DND-41 (cell line): Measurements from ENCODE around the gene ALOX5.

ENCODE experiments used
- ATAC-seq: fragments of 200-7000 bp; cut with Tn5 transposase; 3 replicates; pipeline ENCODE4 v1.9.1; 2021; ENCODE audit warnings: low read depth; ENCODE audit not compliant: insufficient read depth
- DNase-seq: peaks from one replicate; pipeline ENCODE4 v3.0.0-alpha.2; 2020
- H2AFZ ChIP-seq: 2 replicates; pipeline ENCODE4 v1.6.0; 2012; ENCODE audit warnings: low read depth, low read length
- H3K27ac ChIP-seq: 2 replicates; pipeline ENCODE4 v1.5.1; 2012; ENCODE audit warnings: low read length, inconsistent platforms
- H3K27me3 ChIP-seq: fragments of 200-600 bp; sonication (generic); 2 replicates; pipeline ENCODE4 v1.6.0; 2012; ENCODE audit warnings: low read length, mild to moderate bottlenecking, inconsistent platforms; ENCODE audit not compliant: insufficient read depth, poor library complexity
- H3K36me3 ChIP-seq: 2 replicates; pipeline ENCODE4 v1.5.1; 2012; ENCODE audit warnings: low read length, inconsistent platforms; ENCODE audit not compliant: insufficient read depth
- H3K4me1 ChIP-seq: 2 replicates; pipeline ENCODE4 v1.5.1; 2012; ENCODE audit warnings: mild to moderate bottlenecking, low read length; ENCODE audit not compliant: insufficient read depth
- H3K4me2 ChIP-seq: 2 replicates; pipeline ENCODE4 v1.6.0; 2012; ENCODE audit warnings: mild to moderate bottlenecking, moderate library complexity, low read length, inconsistent platforms; ENCODE audit not compliant: insufficient read depth
- H3K4me3 ChIP-seq, 2 experiments: fragments of 200-600 bp in 1 of 2; shearing (Covaris generic) in 1 of 2; 2 replicates each; pipeline ENCODE4 v1.5.1; 2012 to 2016; ENCODE audit warnings: inconsistent platforms in 2 of 2, low read length in 2 of 2, mild to moderate bottlenecking in 2 of 2, low read depth in 1 of 2, moderate library complexity in 1 of 2
- H3K79me2 ChIP-seq: 2 replicates; pipeline ENCODE4 v1.6.0; 2012; ENCODE audit warnings: low read length, inconsistent platforms; ENCODE audit not compliant: insufficient read depth
- H3K9ac ChIP-seq: 2 replicates; pipeline ENCODE4 v1.6.0; 2012; ENCODE audit warnings: low read depth, mild to moderate bottlenecking, inconsistent platforms, low read length, moderate library complexity
- H3K9me3 ChIP-seq: 2 replicates; pipeline ENCODE4 v1.5.1; 2012; ENCODE audit warnings: low read length, moderate library complexity, mild to moderate bottlenecking, inconsistent platforms; ENCODE audit not compliant: insufficient read depth, severe bottlenecking
- H4K20me1 ChIP-seq: 2 replicates; pipeline ENCODE4 v1.6.0; 2012; ENCODE audit warnings: low read length; ENCODE audit not compliant: insufficient read depth
- EZH2 ChIP-seq: IDR thresholded peaks from 3 replicates; pipeline ENCODE4 v1.6.1; 2012; ENCODE audit warnings: borderline replicate concordance, low read depth, mild to moderate bottlenecking, moderate library complexity, low read length, inconsistent platforms; ENCODE audit not compliant: severe bottlenecking
- TF ChIP-seq, protein P1 (sequence below): IDR thresholded peaks from 2 replicates; pipeline ENCODE4 v1.5.1; 2012; ENCODE audit warnings: borderline replicate concordance, low read length, moderate library complexity, mild to moderate bottlenecking; ENCODE audit not compliant: poor library complexity, severe bottlenecking; ENCODE audit errors: extremely low read depth

The ALOX5 gene

DNA sequence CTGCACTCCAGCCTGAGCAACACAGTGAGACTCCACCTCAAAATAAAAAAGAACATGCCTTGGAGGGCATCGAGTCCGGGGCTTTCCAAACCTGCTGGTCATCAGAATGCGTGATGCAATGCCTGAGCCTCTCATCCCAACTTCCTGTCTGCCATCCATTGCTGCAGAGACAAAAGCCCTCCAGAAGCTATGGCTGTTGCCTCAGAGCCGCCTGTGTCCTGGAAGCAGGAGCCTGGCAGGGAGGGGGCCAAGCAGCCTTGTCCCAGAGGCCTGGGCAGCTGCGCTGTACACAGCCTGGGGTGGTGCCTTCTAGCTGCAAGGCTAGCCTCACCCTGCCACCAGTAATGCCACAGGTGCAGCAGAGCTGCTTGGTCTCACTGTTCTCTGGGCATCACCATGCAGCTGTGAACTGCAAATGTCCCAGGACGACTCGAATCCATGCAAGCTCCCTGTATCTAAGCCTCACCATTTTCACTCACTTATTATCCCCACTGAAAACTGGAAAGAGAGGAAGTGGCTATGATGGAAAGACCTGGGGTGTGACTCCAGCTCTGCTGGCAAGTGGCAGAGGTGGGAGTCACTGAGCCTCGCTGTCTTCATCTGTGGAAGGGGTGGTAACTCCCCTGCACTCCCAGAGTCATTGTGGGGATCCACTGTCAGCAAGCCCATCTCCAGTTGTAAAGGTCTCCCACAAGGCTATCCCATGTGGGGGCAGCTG, 7.0 kb downstream of the ALOX5 start:
- no peak for ATAC-seq
- H3K27me3 ChIP-seq: no peaks in the 10 kb centered on the region
- H3K4me2 ChIP-seq: no peak overlapping the region
- no peaks in the 10 kb centered on the region for H3K79me2 ChIP-seq
- H3K36me3 ChIP-seq: no peaks in the 10 kb centered on the region
- H2AFZ ChIP-seq: no peak overlapping the region
- no peaks in the 10 kb centered on the region for H3K9me3 ChIP-seq
- H3K4me1 ChIP-seq: no peaks in the 10 kb centered on the region
- DNase-seq: no peak
- H3K9ac ChIP-seq: no peak overlapping the region
- no peak overlapping the region for H3K4me3 ChIP-seq
- TF ChIP-seq, protein P1, sequence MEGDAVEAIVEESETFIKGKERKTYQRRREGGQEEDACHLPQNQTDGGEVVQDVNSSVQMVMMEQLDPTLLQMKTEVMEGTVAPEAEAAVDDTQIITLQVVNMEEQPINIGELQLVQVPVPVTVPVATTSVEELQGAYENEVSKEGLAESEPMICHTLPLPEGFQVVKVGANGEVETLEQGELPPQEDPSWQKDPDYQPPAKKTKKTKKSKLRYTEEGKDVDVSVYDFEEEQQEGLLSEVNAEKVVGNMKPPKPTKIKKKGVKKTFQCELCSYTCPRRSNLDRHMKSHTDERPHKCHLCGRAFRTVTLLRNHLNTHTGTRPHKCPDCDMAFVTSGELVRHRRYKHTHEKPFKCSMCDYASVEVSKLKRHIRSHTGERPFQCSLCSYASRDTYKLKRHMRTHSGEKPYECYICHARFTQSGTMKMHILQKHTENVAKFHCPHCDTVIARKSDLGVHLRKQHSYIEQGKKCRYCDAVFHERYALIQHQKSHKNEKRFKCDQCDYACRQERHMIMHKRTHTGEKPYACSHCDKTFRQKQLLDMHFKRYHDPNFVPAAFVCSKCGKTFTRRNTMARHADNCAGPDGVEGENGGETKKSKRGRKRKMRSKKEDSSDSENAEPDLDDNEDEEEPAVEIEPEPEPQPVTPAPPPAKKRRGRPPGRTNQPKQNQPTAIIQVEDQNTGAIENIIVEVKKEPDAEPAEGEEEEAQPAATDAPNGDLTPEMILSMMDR: no peak
- no peak for TF ChIP-seq EZH2
- H3K27ac ChIP-seq: no peak overlapping the region
- no peaks in the 10 kb centered on the region for H4K20me1 ChIP-seq

DNA sequence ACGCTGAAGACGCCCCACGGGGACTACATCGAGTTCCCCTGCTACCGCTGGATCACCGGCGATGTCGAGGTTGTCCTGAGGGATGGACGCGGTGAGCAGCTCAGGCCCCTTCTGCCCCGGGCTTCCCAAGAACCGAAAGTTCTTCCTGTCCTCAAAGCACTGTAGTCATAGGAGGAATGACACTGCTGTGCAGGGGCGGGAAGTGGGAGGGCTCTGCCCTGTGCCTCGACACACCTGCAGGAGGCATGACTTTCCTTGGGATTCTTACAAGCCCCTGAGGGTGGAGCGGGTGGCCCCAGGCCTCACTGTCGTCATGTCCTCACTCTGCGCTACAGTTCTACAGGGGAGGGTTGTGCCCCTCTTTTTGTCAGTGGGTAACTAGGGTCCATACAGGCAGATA, 8.6 kb downstream of the ALOX5 start:
- TF ChIP-seq EZH2: no peak
- TF ChIP-seq, protein P1: no peak
- Histone ChIP-seq H3K36me3 (no peaks in the 10 kb centered on the region), H4K20me1 (no peaks in the 10 kb centered on the region), H3K79me2 (no peaks in the 10 kb centered on the region), H3K9ac (no peak overlapping the region), H3K27ac (no peak overlapping the region), H3K27me3 (no peaks in the 10 kb centered on the region), H3K4me3 (no peak overlapping the region), H3K4me1 (no peaks in the 10 kb centered on the region), H3K9me3 (no peaks in the 10 kb centered on the region), H3K4me2 (no peak overlapping the region), H2AFZ (no peak overlapping the region)
- ATAC-seq (no peak), DNase-seq (no peak)

DNA sequence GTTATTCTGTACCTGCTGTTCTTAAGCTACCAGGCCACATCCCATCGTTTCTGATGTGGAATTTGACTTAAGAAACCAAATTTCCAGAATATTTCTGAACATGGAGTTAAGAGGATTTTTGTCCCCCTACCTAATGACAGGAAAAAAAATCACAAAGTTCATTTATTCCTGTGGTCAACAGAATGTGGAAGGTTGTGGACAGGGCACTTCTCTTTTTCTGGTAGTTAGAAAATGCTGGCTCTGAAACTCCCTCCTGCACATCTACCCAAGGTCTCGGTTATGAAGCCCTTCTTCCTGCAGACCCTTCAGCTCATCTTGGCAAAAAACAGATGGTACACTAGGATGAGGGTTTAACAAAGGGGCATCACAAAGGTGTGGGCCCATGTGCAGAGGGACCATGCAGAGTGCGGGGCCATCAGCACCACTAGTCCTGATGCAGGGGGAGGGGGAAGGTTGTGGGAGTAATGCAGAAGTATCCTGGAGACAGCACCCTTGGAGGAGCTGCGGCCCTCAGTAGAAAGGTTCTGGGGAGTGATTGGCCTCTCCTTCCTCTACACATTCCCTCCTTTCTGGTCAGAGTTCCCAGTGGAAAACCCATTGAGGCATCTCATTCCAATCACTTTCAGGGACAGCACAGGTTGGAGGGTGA, 9.8 kb downstream of the ALOX5 start:
- Histone ChIP-seq H3K4me1 (no peaks in the 10 kb centered on the region), H3K9ac (no peak overlapping the region), H3K27ac (no peak overlapping the region), H3K4me3 (no peak overlapping the region), H3K36me3 (no peaks in the 10 kb centered on the region), H4K20me1 (no peaks in the 10 kb centered on the region), H3K4me2 (no peak overlapping the region), H2AFZ (no peak overlapping the region), H3K27me3 (no peaks in the 10 kb centered on the region), H3K79me2 (no peaks in the 10 kb centered on the region), H3K9me3 (no peaks in the 10 kb centered on the region)
- DNase-seq (no peak), ATAC-seq (no peak)
- TF ChIP-seq EZH2: no peak
- TF ChIP-seq, protein P1: no peak
